Measurements from ENCODE around the gene STRIP1.
"Not testable (repeated sequence)": the region's sequence is repeated elsewhere in the genome, so short reads cannot be mapped to it uniquely, and the experiment has no call there.

STRIP1 gene

GRCh38 chr1:110008971-110009565 is 25.4 kb upstream of the STRIP1 start:
- no peak for DNase-seq

DNA sequence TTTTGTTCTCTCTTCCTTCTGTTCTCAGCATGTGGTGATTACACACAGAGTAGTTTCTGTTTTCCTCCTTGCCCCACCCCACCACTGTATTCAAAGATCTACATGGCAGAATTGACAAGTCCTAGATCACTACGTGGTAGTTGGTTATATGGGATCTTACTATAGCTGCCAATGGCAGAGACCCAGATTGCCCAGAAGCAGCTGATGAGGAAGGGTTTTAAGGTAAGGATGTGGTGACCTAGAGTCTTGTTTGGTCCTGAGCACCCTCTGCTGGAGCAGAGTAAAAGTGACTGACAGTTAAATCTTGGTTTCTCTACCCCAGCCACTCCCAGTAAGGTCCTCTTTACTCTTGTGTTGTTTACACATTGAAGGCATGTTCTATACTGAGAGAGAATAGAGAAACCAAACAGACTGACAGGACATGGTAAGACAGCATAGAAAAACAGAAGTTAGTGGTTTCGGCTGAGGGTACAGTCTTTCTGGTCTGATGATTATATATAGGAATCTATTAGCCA is 22.8 kb upstream of the STRIP1 start:
- peak; percentile 94 for DNase-seq

GRCh38 chr1:110012100-110012780 is 22.2 kb upstream of the STRIP1 start:
- DNase-seq: peak; percentile 75

DNA sequence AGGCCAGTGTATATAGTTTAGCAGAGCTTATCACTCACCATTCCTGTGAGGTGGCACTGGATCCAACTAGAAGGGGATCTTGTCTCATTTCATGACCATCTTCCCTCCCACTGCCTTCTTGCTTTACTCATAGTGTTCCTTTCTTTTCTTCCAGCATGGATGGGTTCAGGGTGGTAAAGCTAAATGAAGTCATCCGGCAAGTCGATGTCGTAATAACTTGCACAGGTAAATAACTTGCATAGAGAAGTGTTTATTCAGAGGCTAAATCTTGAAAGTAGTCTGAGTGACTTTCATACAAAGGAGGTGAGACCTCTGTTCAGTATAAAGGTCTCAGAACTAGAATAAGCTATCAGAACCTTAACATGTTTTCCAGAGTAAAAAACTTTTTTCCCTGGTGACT is 16.6 kb upstream of the STRIP1 start:
- DNase-seq: no peak

DNA sequence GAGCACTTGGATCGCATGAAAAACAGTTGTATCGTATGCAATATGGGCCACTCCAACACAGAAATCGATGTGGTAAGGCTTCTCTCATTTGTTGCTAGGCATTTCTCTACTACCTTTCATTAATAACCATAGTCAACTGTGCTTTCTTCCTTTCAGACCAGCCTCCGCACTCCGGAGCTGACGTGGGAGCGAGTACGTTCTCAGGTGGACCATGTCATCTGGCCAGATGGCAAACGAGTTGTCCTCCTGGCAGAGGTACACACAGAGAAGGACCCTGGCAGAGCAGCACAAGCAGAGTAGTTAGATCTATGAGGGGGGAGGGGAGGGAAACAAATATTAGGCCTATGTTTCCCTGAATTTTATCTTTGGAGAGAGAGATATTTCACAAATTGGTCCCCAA is 16.0 kb upstream of the STRIP1 start:
- DNase-seq: no peak

- no peak for DNase-seq
These were observed 14.7 kb upstream of the STRIP1 start for GRCh38 chr1:110019770-110020169.

DNA sequence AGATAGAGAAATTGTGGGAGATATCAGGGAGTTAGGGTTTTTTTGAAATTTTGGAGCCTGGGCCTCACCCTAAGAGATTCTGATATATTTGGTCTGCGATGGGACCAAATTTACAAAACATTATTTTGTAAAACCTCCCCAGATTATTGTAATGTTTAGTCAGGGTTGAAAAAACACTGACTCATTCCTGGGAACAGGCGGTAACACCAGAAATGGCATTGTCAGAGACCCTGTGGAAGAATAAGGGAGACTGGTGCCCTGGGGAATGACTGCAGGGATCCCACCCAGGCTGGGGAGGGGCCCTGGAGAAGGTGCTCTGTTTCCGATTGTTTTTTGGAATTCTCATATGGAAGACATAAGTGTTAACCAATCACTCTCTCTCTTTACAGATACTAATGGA is 13.1 kb upstream of the STRIP1 start:
- DNase-seq: no peak

GRCh38 chr1:110024613-110025012 is 9.8 kb upstream of the STRIP1 start:
- no peak for DNase-seq

DNA sequence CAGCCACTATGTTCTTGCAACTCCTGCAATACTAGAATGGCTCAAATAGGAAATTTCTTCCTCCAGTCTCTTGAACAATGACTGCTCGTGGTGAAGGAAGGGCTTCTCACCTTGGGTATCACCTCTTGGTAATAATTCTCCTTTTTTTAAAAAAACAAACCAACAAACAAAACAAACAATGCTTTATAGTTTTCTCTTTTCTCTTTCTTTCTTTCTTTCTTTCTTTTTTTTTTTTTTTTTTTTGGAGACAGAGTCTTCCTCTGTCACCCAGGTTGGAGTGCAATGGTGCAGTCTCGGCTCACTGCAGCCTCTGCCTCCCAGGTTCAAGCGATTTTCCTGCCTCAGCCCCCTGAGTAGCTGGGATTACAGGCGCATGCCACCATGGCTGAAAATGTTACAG is 3.7 kb upstream of the STRIP1 start:
- DNase-seq: not testable (repeated sequence)

- no peak for DNase-seq
These were observed 2.1 kb upstream of the STRIP1 start for GRCh38 chr1:110032327-110032726.

DNA sequence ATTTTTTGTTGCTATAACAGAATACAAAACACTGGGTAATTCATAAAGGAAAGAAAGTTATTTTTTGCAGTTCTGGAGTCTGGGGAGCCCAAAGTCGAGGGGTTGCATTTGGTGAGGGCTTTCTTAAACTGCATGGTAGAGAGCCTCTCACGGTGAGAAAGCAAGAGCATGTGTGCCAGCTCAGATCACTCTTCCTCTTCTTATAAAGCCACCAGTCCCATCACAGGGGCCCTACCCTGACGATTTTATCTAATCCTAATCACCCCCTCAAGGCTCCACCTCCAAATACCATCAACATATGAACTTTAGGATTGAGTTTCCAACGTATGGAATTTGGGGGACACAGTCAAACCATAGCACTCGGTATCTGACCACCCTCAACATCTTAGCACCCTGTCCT is 1.0 kb upstream of the STRIP1 start:
- DNase-seq: peak; percentile 22

DNA sequence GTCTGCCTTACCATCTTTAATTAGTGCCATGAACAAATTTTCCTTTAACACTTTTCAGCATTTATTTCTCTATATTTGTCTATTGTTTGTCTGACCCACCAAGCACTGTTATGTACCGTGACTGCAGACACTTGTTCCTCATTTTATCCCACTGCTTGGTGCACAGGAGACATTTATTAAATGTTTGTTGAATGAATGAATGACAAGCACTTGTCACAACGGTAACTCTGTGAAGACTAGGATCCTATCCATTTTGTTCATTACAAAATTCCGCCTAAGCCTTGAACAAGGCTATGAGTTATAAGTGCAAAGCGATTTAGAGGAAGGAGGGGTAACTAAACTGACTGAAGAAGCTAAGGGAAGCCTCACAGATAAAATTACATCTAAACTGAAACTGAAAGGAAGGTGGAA is 379 bp upstream of the STRIP1 start:
- DNase-seq: no peak

DNA sequence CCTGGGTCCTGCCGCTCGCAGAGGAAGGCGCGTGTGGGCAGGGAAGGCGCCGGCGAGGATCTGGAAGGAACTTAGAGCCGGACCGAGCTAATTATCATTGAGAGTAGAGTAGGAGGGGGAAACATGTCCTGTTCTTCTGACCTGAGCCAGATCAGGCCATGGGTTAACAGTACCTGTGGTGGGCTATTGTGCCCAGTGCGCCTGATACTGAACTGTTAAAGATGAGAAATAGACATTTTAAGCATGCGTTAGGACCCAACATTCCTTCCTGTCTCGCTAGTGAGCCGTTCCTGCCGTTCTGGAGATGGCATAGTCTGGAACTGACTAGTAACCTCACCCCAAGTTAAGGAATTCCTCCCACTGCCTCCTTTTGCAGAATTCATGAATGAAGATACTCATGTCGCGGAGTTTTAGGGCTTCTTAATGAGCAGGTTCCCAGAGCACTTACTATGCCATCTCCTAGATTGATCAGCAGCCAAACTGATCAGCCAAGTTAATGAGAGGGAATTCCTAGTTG is 870 bp downstream of the STRIP1 start:
- peak; percentile 42 for DNase-seq

DNA sequence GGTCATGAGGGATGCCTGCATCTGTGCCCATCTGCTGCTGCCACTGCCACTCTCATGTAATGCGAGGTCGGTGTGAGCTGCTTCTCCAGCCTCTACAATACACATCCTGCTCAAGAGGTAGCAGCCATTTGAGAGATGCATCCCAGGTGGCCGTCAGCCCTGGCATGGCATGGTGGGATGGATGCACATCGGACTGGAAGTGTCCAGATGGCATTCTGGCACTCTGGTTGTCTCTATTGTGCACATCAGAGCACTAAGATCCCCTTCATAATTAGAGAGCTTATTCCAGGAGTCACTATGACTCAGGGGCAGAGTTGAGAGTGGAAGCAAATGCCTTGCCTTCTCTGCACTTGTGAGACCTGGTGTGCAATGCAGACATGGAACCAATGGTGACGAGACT is 3.8 kb downstream of the STRIP1 start:
- no peak for DNase-seq

GRCh38 chr1:110039641-110040040 is 5.2 kb downstream of the STRIP1 start:
- no peak for DNase-seq

DNA sequence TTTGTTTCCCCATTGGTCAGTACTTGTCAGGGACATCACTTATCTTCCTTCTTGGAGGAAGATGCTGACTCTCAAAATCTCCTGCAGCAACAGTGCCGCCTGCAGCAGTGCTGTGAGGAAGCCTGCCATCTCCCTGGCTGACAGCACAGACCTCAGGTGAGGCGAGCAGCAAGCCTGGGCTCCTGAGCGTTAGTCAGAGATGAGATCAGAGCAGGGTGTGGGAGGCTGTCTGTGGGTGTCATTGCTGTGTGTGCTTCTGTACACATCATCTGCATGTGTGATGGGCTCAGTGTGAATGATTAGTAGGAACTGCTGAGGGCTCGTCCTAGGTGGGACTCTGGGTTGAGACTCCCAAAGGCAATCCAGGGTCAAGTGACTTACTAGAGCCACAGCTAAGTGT is 6.1 kb downstream of the STRIP1 start:
- DNase-seq: no peak

DNA sequence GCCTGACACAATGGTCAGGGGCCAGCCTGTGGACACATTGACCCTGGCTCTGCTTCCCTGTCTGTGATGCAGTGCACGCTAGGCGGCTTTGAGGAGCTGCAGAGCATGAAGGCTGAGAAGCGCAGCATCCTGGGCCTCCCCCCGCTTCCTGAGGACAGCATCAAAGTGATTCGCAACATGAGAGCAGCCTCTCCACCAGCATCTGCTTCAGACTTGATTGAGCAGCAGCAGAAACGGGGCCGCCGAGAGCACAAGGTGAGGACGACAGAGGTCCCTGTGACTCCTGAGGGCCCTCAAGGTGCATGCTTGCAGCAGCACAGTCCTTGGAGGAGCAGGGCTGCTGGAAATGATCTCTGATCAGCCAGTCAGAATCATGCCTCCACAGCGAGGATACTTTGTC is 8.6 kb downstream of the STRIP1 start:
- no peak for DNase-seq

DNA sequence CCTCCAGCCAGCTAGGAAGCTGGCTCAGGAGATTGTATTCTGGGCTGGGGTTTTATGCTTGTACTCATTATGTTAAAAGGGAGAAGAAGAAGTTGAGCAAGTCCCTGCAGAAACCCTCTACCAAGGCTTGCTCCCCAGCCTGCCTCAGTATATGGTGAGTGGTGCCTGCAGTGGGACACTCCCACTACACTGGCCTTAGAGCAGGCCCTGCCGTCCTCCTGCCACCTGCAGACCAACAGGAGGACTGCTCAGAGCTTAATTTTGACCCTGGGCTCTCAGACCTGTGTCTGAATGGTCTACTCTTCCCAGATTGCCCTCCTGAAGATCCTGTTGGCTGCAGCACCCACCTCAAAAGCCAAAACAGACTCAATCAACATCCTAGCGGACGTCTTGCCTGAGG is 13.0 kb downstream of the STRIP1 start:
- no peak for DNase-seq

DNA sequence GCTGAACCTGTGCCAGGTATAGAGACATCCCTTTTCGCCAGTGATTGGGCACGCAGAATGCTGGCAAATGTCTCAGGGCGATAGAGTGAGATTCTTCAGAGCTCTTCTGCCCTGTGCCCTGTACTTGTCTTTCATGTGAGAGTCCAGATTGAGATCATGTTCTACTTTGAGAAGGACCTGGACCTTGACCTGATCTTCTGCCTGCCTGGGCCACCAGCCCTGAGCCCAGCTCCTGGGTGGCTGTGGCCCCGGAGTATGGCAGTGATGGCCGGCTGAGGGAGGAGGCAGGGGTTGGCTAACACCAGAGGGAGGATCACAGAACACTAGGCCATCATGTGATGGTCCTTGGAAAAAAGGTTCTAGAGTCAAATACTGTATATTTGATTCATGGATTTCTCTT is 13.8 kb downstream of the STRIP1 start:
- DNase-seq: no peak

- DNase-seq: no peak
These were observed 14.6 kb downstream of the STRIP1 start for GRCh38 chr1:110048923-110049601.

GRCh38 chr1:110049801-110050601 is 15.6 kb downstream of the STRIP1 start:
- DNase-seq: no peak

GRCh38 chr1:110050602-110051261 is 16.3 kb downstream of the STRIP1 start:
- no peak for DNase-seq

- no peak for DNase-seq
These were observed 16.8 kb downstream of the STRIP1 start for GRCh38 chr1:110051262-110051648.

Data from MV-4-11 (cell line).